Heart right ventricle (tissue), 16 donors: ENCODE data around the gene HADH. TPM values are rescaled to one million over a fixed set of nuclear protein-coding genes. Genes with fewer than 3 reads are reported as not detected.

Experiments used
- ATAC-seq, 8 donors: fragments of 200-7000 bp; cut with Tn5 transposase; one replicate each; pipeline ENCODE4 v1.9.1; 2020; ENCODE audit warnings: mild to moderate bottlenecking in 8 of 8, moderate library complexity in 8 of 8, moderate number of reproducible peaks in 1 of 8
- DNase-seq, 2 donors: peaks; one replicate each; pipeline ENCODE4 v3.0.0-alpha.2; 2020
- H3K27ac ChIP-seq, 10 donors: fragments of 200-600 bp; sonication (generic) in 2 of 10; one replicate each; pipeline versions ENCODE4 v1.5.0 to v1.8.0; 2020 to 2022; ENCODE audit warnings: mild to moderate bottlenecking in 3 of 10
- H3K27me3 ChIP-seq, 7 donors: fragments of 200-600 bp; one replicate each; pipeline ENCODE4 v1.8.0; 2021 to 2022; ENCODE audit warnings: mild to moderate bottlenecking in 2 of 7
- H3K36me3 ChIP-seq, 9 donors: fragments of 200-600 bp; sonication (generic) in 1 of 9; one replicate each; pipeline versions ENCODE4 v1.5.0 to v1.8.0; 2020 to 2022; ENCODE audit warnings: mild to moderate bottlenecking in 2 of 9
- H3K4me1 ChIP-seq, 9 donors: fragments of 200-600 bp; sonication (generic) in 1 of 9; one replicate each; pipeline versions ENCODE4 v1.5.0 to v1.8.0; 2020 to 2022; ENCODE audit warnings: mild to moderate bottlenecking in 4 of 9
- H3K4me3 ChIP-seq, 10 donors: fragments of 200-600 bp; sonication (generic) in 2 of 10; one replicate each; pipeline versions ENCODE4 v1.5.0 to v1.8.0; 2020 to 2022; ENCODE audit warnings: mild to moderate bottlenecking in 7 of 10, moderate library complexity in 2 of 10
- H3K9me3 ChIP-seq, 11 donors: fragments of 200-600 bp in 10 of 11; sonication (generic) in 2 of 11; one replicate each; pipeline versions ENCODE4 v1.5.0 to v1.8.0; 2013 to 2022; ENCODE audit warnings: mild to moderate bottlenecking in 2 of 11, control low read depth in 1 of 11, moderate library complexity in 1 of 11
- WGBS, 2 donors: extraction: QIAGEN DNeasy Blood & Tissue Kit; methylation state at CpG; one replicate each; pipeline ENCODE4 v1.1.7; 2013; ENCODE audit warnings: inconsistent platforms in 1 of 2; 5-methylcytosine and 5-hydroxymethylcytosine counted together
- intact Hi-C, 10 donors: fragments of 100-400 bp; cut with DNase I; formaldehyde crosslinking; loops; one replicate each; pipeline versions ENCODE4 v1.11.1 to v1.14.2; 2022
- polyA plus RNA-seq, 2 donors: library from polyadenylated mRNA; stranded (reverse); fragments of 200-250 nt; gene quantifications; one replicate each; pipeline ENCODE4 v1.2.3, GENCODE V29; 2013
- total RNA-seq, 10 donors: library from RNA; stranded (reverse); fragmentation: NEBNext Ultra II Directional in 3 of 10; extraction: Animal tissue kit (Norgen Biotek cat#: 25700) in 3 of 10; gene quantifications; one replicate each; pipeline versions ENCODE4 v1.2.1 to v1.2.4, GENCODE V29; 2021 to 2023
- TF ChIP-seq, protein P1 (sequence below), 9 donors: fragments of 200-600 bp; sonication (generic) in 2 of 9; IDR thresholded peaks; one replicate each; pipeline versions ENCODE4 v1.5.0 to v1.8.0; 2021 to 2022; ENCODE audit warnings: antibody characterized with exemption in 9 of 9, mild to moderate bottlenecking in 5 of 9, moderate library complexity in 1 of 9
- donor health status: Arrhythmogenic right ventricular cardiomyopathy.
- donor health status: ischemic (EF 13 %, LVEDD 7.1; RV severe dilation, severe dysfunction).
- donor health status: healthy with polysubstance abuse.
- donor health status: DM: no; HTN: yes; CAD: no.
- donor health status: DM: no; HTN: no; CAD: no.
- donor health status: ischemic (EF 25% LVEDD 6.9; RV normal size, moderate dysfunction).
- donor health status: ischemic (EF 25% LVEDD 5.7; RV mildly dilated, moderate dysfunction).
- donor health status: healthy.
- donor health status: DM: yes; HTN: yes; CAD: no.
- donor health status: Ischemic cardiomyopathy.
- donor health status: ischemic (EF 35%, LVEDD 5.7; RV mildly dilated, moderate dysfunction).
- donor health status: nonischemic (EF 11% LVEDD 7.7; RV severe dilation, severe dysfunction).
- donor health status: DM: yes; HTN: yes; CAD: no.
- donor health status: PGD.
- donor health status: ischemic (EF 29% LVEDD 5.4; RV normal size, mild dysfunction).
- donor health status: nonischemic (EF 23%, LVEDD 6.1; RV moderate dilation, normal function).

HADH gene
- total and polyA plus RNA-seq, 12 donors = 58.2 to 295 (median 235) TPM

DNA sequence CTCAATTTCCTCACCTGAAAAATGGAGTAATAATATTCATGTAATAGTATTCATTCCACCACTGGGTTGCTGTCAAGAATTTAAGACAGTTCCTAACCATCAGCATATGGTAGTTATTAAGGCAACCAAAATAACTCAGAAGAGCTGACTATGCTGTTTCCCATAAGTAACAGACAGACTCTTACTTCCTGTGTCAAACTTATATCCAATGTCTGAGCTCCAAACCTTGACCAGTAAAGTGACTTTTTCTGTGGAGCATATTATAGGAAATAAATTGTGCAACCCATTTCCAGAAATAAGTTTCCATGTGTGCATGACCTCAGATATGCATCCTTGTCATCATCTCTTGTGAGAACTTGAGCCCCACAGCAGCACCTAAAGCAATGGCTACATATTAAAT is 78.8 kb downstream of the HADH start:
- Histone ChIP-seq H3K36me3 (no peaks in the 10 kb centered on the region), H3K27me3 (peaks cover 0 to 8% (median 0%) of the 10 kb centered on the region in 7 donors), H3K4me1 (no peaks in the 10 kb centered on the region), H3K27ac (no peak overlapping the region), H3K9me3 (no peaks in the 10 kb centered on the region), H3K4me3 (no peak overlapping the region)
- intact Hi-C loops = loop anchor here in 2 of 10 donors (10.0 kb wide), 2 partner anchors 446 to 506 kb away; no protein-coding TSS in a partner anchor
- TF ChIP-seq, protein P1, sequence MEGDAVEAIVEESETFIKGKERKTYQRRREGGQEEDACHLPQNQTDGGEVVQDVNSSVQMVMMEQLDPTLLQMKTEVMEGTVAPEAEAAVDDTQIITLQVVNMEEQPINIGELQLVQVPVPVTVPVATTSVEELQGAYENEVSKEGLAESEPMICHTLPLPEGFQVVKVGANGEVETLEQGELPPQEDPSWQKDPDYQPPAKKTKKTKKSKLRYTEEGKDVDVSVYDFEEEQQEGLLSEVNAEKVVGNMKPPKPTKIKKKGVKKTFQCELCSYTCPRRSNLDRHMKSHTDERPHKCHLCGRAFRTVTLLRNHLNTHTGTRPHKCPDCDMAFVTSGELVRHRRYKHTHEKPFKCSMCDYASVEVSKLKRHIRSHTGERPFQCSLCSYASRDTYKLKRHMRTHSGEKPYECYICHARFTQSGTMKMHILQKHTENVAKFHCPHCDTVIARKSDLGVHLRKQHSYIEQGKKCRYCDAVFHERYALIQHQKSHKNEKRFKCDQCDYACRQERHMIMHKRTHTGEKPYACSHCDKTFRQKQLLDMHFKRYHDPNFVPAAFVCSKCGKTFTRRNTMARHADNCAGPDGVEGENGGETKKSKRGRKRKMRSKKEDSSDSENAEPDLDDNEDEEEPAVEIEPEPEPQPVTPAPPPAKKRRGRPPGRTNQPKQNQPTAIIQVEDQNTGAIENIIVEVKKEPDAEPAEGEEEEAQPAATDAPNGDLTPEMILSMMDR (IDR thresholded peaks at IDR 0.05) = no peak
- no peak for DNase-seq
- no peak for ATAC-seq

DNA sequence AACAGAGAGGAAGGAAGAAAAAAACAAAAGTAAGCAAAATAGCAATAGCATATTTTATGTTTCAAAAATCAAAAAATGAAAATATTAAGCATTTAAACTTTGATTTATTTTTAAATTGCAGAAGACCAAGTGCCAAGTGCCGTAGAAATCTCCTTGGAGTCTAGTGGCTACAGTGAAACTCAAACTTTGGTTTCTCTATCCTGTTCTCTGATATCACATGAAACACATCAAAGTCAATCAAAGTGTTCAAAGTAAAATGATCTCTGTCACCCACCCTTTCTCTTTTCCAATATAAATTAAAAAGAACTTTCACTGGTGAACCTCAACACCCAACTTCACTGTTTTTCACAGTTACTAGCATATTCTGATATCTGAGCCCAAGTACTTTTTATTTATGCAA is 81.1 kb downstream of the HADH start:
- 86 to 87% methylated on average over 1 of the region's 1 CpG for WGBS, 2 donors
- H3K27ac ChIP-seq = no peak overlapping the region
- peaks cover 0 to 3% (median 0%) of the 10 kb centered on the region in 7 donors for H3K27me3 ChIP-seq
- no peaks in the 10 kb centered on the region for H3K36me3 ChIP-seq
- TF ChIP-seq, protein P1 (IDR thresholded peaks at IDR 0.05) = no peak
- H3K4me1 ChIP-seq = no peaks in the 10 kb centered on the region
- intact Hi-C loops = no loop called here
- H3K4me3 ChIP-seq = no peak overlapping the region
- no peak for ATAC-seq
- H3K9me3 ChIP-seq = no peaks in the 10 kb centered on the region
- DNase-seq = no peak

DNA sequence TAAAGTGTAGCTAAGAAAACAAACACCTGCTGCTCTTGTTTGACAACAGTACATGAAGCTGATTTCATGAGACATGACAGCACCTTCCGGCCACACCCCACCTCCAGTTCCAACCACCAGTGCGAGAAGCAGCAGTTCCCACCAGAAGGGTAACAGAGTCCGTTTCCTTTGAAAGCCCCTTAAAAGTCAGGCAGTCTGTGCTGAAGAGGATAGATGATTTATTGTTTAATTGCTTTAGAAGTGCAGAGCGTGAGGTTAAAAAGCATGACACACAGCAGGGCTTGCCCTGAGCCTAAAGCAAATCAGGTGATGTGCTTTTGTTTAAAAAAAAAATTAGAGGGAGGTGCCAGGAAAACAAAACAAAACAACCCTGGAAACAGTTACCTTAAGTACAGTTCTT is 82.6 kb downstream of the HADH start:
- 72 to 83% methylated on average over 4 of the region's 4 CpGs for WGBS, 2 donors
- no peak overlapping the region for H3K4me3 ChIP-seq
- ATAC-seq (no peak), DNase-seq (no peak)
- intact Hi-C loops = no loop called here
- peaks cover 0 to 3% (median 0%) of the 10 kb centered on the region in 7 donors for H3K27me3 ChIP-seq
- no peak overlapping the region for H3K27ac ChIP-seq
- TF ChIP-seq, protein P1 (IDR thresholded peaks at IDR 0.05) = no peak
- no peaks in the 10 kb centered on the region for H3K36me3 ChIP-seq
- no peaks in the 10 kb centered on the region for H3K4me1 ChIP-seq
- no peaks in the 10 kb centered on the region for H3K9me3 ChIP-seq

DNA sequence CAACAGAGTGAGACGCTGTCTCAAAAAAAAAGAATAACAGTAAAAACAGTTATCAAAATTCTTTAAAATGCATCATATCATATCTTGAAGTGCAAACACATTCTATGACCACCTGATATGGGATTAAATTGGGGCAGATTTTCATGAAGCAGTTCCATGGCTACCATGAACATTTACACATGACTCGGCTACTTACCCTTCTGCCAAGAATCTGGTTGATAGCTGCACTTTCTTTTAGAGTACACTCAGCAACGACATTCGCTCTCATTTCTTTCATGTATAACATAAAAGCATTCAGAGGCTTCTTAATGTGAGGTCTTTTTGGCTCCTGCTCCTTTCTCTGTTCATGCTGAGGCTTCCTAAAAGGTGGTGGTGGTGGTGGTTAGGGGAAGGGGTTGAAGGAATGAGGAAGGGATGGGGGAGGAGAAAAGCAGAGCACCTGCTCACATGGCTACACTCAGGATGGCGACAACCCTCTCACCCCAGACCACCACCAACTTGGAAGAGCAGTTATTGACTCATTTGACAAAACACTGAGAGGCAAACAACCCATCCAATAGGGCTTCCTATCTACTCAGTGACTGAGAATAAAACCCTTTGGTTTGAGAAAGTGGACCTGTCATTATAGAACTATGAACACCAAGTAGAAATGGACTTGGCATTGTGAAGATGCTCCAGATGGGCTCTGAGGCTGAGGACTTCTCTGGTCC is 88.5 kb downstream of the HADH start:
- H3K4me3 ChIP-seq = no peak overlapping the region
- H3K36me3 ChIP-seq = no peaks in the 10 kb centered on the region
- H3K27me3 ChIP-seq = no peaks in the 10 kb centered on the region
- DNase-seq = no peak
- ATAC-seq = no peak
- WGBS, 2 donors = 69 to 97% methylated on average over 5 of the region's 5 CpGs
- H3K9me3 ChIP-seq = no peaks in the 10 kb centered on the region
- intact Hi-C loops = no loop called here
- no peaks in the 10 kb centered on the region for H3K4me1 ChIP-seq
- no peak overlapping the region for H3K27ac ChIP-seq
- TF ChIP-seq, protein P1 (IDR thresholded peaks at IDR 0.05) = no peak
